Stomach (tissue), 4 donors: ENCODE results near the gene CSRNP2.

Source experiments
- EP300 ChIP-seq: sonication (generic); formaldehyde crosslinking; IDR thresholded peaks from one replicate; pipeline ENCODE4 v1.6.1; 2017; ENCODE audit warnings: antibody characterized with exemption
- POLR2A ChIP-seq, 4 donors: fragments of 450-650 bp; IDR thresholded peaks; one replicate each; pipeline ENCODE4 v1.6.1; 2016; ENCODE audit warnings: antibody characterized with exemption in 4 of 4, control low read depth in 2 of 4, mild to moderate bottlenecking in 1 of 4, moderate library complexity in 1 of 4
- TF ChIP-seq, protein P1 (sequence below), 7 experiments: fragments of 450-650 bp in 4 of 7; fragments of 200-600 bp in 3 of 7; sonication (generic) in 3 of 7; IDR thresholded peaks; one replicate each; pipeline ENCODE4 v1.5.1; 2016 to 2019; ENCODE audit warnings: antibody characterized with exemption in 7 of 7, control low read depth in 2 of 7, mild to moderate bottlenecking in 1 of 7

- TF ChIP-seq POLR2A (IDR thresholded peaks at IDR 0.05) (no peak), EP300 (no peak)
- TF ChIP-seq, protein P1, sequence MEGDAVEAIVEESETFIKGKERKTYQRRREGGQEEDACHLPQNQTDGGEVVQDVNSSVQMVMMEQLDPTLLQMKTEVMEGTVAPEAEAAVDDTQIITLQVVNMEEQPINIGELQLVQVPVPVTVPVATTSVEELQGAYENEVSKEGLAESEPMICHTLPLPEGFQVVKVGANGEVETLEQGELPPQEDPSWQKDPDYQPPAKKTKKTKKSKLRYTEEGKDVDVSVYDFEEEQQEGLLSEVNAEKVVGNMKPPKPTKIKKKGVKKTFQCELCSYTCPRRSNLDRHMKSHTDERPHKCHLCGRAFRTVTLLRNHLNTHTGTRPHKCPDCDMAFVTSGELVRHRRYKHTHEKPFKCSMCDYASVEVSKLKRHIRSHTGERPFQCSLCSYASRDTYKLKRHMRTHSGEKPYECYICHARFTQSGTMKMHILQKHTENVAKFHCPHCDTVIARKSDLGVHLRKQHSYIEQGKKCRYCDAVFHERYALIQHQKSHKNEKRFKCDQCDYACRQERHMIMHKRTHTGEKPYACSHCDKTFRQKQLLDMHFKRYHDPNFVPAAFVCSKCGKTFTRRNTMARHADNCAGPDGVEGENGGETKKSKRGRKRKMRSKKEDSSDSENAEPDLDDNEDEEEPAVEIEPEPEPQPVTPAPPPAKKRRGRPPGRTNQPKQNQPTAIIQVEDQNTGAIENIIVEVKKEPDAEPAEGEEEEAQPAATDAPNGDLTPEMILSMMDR (IDR thresholded peaks at IDR 0.05) = no peak
Measured at GRCh38 chr12:51062631-51063397, 20.6 kb downstream of the CSRNP2 start.
